Testis (tissue), 3 donors: ENCODE results near the gene GRID1. TPM values are rescaled to one million over a fixed set of nuclear protein-coding genes. Genes with fewer than 3 reads are reported as not detected.

Experiments used
- DNase-seq: peaks from one replicate; pipeline ENCODE4 v3.0.0-alpha.2; 2019
- H3K27ac ChIP-seq, 2 donors: fragments of 200-600 bp; sonication (generic); one replicate each; pipeline ENCODE4 v1.5.1; 2019
- H3K27me3 ChIP-seq: fragments of 200-600 bp; sonication (generic); one replicate; pipeline ENCODE4 v1.5.1; 2019
- H3K36me3 ChIP-seq: fragments of 200-600 bp; sonication (generic); one replicate; pipeline ENCODE4 v1.5.1; 2017; ENCODE audit warnings: low read depth; ENCODE audit errors: missing control alignments
- H3K4me1 ChIP-seq: fragments of 200-600 bp; sonication (generic); one replicate; pipeline ENCODE4 v1.5.1; 2019
- H3K4me3 ChIP-seq, 2 donors: fragments of 200-600 bp; sonication (generic); one replicate each; pipeline ENCODE4 v1.5.1; 2017 to 2019
- H3K9me3 ChIP-seq: fragments of 200-600 bp; sonication (generic); one replicate; pipeline ENCODE4 v1.5.1; 2017
- POLR2A ChIP-seq: fragments of 450-650 bp; IDR thresholded peaks from one replicate; pipeline ENCODE4 v1.6.1; 2017; ENCODE audit warnings: antibody characterized with exemption, mild to moderate bottlenecking, moderate library complexity
- WGBS, 2 donors: methylation state at CpG; one replicate each; pipeline ENCODE4 v1.1.5; 2018; 5-methylcytosine and 5-hydroxymethylcytosine counted together
- intact Hi-C: fragments of 100-400 bp; cut with DNase I; formaldehyde crosslinking; loops from one replicate; pipeline ENCODE4 v1.15.1; 2023; ENCODE audit warnings: low total_unique reads
- polyA plus RNA-seq: library from polyadenylated mRNA; stranded (reverse); fragments of 350-450 nt; fragmentation: Illumina TruSeq; extraction: RNeasy Lipid Tissue Mini Kit (QIAGEN cat#74804); gene quantifications from one replicate; pipeline ENCODE4 v1.2.3, GENCODE V29; 2014; ENCODE audit warnings: low read depth, low replicate concordance; ENCODE audit not compliant: insufficient read depth
- total RNA-seq, 2 donors: library from RNA; depleted of rRNA; stranded (reverse); fragments of >200 nt; gene quantifications; one replicate each; pipeline ENCODE4 v1.2.3, GENCODE V29; 2016
- TF ChIP-seq, protein P1 (sequence below), 3 experiments: fragments of 450-650 bp in 2 of 3; fragments of 200-600 bp in 1 of 3; sonication (generic) in 1 of 3; IDR thresholded peaks; one replicate each; pipeline ENCODE4 v1.5.1; 2016 to 2019; ENCODE audit warnings: antibody characterized with exemption in 3 of 3, mild to moderate bottlenecking in 2 of 3, moderate library complexity in 1 of 3

The GRID1 gene
- total and polyA plus RNA-seq, 3 donors from 2014 or later: 7.4 to 16.7 (median 8.1) TPM

DNA sequence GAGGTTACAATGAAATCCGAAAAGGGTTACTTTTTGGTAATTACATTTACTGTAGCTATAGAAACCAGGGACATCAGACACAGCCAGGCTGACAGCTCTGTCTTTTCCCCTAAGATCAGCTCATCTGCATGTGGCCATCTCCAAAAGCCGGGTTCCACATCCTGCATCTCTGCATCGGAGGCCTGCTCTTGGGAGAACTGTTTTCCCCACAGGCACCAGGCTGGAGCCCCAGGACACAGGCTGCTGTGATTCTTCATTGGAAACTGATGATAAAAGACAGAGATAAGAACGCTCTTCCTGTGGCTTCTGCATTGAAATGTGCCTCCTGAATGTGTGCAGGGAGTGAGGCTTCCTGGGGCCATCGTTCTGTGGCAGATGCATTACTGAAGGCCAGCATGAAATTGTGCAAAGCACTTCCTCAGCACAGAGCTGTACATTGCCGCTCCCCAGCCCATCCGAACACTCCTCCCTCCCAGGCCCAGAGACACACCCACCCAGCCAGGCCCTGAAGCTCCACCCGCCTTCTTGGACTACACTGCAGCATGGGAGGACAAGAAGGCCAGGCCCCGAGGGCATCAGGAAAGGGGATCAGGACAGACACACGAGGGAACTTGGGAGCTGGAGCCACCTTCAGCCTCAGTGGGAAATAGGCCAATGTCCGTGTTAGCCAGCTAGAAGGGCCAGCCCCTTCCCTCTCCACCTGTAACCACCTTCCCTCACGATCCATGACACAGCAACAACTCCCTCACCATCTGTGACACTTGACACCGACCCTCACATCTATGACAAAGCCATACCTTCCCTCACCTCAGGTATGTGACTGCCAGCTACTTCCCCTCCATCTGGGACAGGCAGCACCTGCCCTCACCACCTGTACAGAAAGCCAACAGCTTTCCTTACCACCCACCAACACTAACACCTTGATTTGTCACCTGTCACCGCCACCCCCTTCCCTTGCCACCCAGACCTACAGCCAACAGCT is 113.2 kb downstream of the GRID1 start:
- Histone ChIP-seq H3K27ac (no peak overlapping the region), H3K4me3 (no peak overlapping the region), H3K4me1 (no peaks in the 10 kb centered on the region), H3K9me3 (no peaks in the 10 kb centered on the region), H3K27me3 (no peaks in the 10 kb centered on the region), H3K36me3 (no peaks in the 10 kb centered on the region)
- intact Hi-C loops: no loop called here
- TF ChIP-seq, protein P1, sequence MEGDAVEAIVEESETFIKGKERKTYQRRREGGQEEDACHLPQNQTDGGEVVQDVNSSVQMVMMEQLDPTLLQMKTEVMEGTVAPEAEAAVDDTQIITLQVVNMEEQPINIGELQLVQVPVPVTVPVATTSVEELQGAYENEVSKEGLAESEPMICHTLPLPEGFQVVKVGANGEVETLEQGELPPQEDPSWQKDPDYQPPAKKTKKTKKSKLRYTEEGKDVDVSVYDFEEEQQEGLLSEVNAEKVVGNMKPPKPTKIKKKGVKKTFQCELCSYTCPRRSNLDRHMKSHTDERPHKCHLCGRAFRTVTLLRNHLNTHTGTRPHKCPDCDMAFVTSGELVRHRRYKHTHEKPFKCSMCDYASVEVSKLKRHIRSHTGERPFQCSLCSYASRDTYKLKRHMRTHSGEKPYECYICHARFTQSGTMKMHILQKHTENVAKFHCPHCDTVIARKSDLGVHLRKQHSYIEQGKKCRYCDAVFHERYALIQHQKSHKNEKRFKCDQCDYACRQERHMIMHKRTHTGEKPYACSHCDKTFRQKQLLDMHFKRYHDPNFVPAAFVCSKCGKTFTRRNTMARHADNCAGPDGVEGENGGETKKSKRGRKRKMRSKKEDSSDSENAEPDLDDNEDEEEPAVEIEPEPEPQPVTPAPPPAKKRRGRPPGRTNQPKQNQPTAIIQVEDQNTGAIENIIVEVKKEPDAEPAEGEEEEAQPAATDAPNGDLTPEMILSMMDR (IDR thresholded peaks at IDR 0.05): no peak
- TF ChIP-seq POLR2A: no peak
- no peak for DNase-seq
- 69 to 73% methylated on average over 13 to 14 of the region's 14 CpGs for WGBS, 2 donors

DNA sequence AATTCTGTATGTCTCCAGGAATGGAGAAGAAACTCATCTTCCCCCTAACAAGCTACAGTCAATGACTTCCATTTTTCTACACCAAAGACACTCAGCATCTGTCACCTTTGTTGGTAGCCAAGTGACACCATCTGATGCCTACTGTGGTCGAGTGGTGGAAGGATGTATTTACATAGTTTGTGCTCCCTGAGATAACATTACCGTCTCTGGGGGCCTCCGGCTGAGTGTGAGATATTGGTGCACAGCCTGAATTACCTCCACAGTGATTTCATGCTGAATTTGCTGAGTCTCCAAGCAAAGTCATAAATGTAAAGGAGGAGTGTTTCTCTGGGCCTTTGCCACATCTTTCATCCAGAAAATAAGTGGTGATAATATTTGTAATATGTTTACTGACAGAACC is 114.0 kb downstream of the GRID1 start:
- DNase-seq: no peak

GRCh38 chr10:86252079-86252478 is 114.5 kb downstream of the GRID1 start:
- Histone ChIP-seq H3K4me3 (no peak overlapping the region), H3K27me3 (no peaks in the 10 kb centered on the region), H3K9me3 (no peaks in the 10 kb centered on the region), H3K4me1 (no peaks in the 10 kb centered on the region), H3K27ac (no peak overlapping the region), H3K36me3 (no peaks in the 10 kb centered on the region)
- DNase-seq: no peak
- WGBS, 2 donors: 82 to 83% methylated on average over 7 of the region's 7 CpGs
- no peak for TF ChIP-seq POLR2A
- TF ChIP-seq, protein P1 (IDR thresholded peaks at IDR 0.05): no peak
- intact Hi-C loops: no loop called here

More for the DNA sequence above, 114.0 kb downstream of the GRID1 start:
- intact Hi-C loops: no loop called here
- H3K27ac ChIP-seq: no peak overlapping the region
- H3K9me3 ChIP-seq: no peaks in the 10 kb centered on the region
- 72 to 73% methylated on average over 3 of the region's 3 CpGs for WGBS, 2 donors
- H3K4me1 ChIP-seq: no peaks in the 10 kb centered on the region
- no peaks in the 10 kb centered on the region for H3K27me3 ChIP-seq
- TF ChIP-seq, protein P1 (IDR thresholded peaks at IDR 0.05): no peak
- TF ChIP-seq POLR2A: no peak
- no peak overlapping the region for H3K4me3 ChIP-seq
- H3K36me3 ChIP-seq: no peaks in the 10 kb centered on the region

- H3K27ac ChIP-seq: no peak overlapping the region
- H3K4me3 ChIP-seq: no peak overlapping the region
- TF ChIP-seq, protein P1 (IDR thresholded peaks at IDR 0.05): no peak
- no peak for TF ChIP-seq POLR2A
- intact Hi-C loops: no loop called here
- no peaks in the 10 kb centered on the region for H3K36me3 ChIP-seq
- H3K27me3 ChIP-seq: no peaks in the 10 kb centered on the region
- H3K9me3 ChIP-seq: no peaks in the 10 kb centered on the region
- WGBS, 2 donors: 75 to 88% methylated on average over 2 of the region's 2 CpGs
- H3K4me1 ChIP-seq: no peaks in the 10 kb centered on the region
- DNase-seq: no peak
Measured at GRCh38 chr10:86251426-86251825, 115.2 kb downstream of the GRID1 start.
